CD4-positive, alpha-beta T cell treated with Interleukin-21 for 1 hour (primary cell): ENCODE measurements around the gene ERCC4.
"Not testable (repeated sequence)": the region's sequence is repeated elsewhere in the genome, so short reads cannot be mapped to it uniquely, and the experiment has no call there.

Source experiments
- DNase-seq: peaks from one replicate; pipeline ENCODE4 v3.0.0-alpha.2; 2020

The ERCC4 gene

DNA sequence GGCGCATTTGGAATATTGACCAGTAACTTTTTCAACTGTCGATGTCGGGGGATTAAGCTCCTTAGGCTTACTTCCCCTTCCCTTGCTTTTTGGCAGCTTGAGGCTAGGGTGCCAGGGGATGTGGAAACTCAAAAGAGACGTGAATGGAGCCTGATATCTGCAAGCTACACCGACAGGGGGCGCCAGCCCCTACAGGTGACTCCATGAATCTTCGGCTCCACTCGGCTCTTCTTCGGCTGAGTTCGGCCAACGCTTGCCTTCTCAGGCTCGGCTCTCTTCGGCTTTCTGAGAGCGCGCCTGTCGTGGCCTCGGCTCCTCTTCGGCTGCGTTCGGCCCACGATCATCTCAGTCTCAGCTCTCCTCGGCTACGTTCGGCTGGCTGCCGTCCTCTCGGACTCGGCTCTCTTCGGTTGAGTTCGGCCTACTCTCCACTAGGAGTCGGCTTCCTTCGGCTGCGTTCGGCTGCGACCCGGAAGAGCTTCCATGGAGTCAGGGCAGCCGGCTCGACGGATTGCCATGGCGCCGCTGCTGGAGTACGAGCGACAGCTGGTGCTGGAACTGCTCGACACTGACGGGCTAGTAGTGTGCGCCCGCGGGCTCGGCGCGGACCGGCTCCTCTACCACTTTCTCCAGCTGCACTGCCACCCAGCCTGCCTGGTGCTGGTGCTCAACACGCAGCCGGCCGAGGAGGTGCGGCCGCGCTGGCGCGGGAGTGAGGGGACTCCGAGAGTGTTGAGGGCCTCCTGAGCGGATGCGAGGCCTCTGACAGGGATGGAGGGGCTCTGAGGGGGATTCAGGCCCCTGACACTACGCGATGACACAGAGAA lies at the start of gene ERCC4:
Gene ERCC4 (plus strand): TSS at position 472 of the 827 bp plus-strand sequence. CDS start 12 bp downstream, at position 484.
- DNase-seq: peak; percentile 100

- DNase-seq: no peak
Observed at GRCh38 chr16:13873835-13874438, 46.0 kb upstream of the ERCC4 start.

GRCh38 chr16:13875614-13876284 lies 44.2 kb upstream of the ERCC4 start:
- DNase-seq: no peak

- no peak for DNase-seq
Observed at GRCh38 chr16:13883276-13883675, 36.7 kb upstream of the ERCC4 start.

- DNase-seq: no peak
Observed at GRCh38 chr16:13883881-13884280, 36.1 kb upstream of the ERCC4 start.

DNA sequence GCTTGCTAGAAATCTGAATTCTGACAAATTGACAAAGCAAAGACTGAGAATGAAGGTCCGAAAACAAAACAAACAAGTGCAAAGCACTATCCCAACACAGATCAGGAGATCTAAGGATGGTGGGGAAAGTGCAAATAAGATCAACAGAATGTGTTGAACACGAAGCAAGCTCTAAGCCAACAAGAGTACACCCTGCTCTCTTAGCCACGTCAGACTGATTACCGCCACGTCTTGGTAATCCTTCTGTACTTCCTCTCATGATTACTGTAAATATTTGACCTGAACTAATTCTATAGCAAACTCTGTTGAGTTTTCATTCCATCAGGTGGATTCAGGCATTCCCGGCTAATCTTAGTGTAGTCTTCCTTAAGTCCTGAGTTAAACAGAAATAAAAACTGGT lies 34.3 kb upstream of the ERCC4 start:
- DNase-seq: no peak

- no peak for DNase-seq
Observed at GRCh38 chr16:13886608-13887007, 33.3 kb upstream of the ERCC4 start.

- not testable (repeated sequence) for DNase-seq
Observed at GRCh38 chr16:13889323-13889722, 30.6 kb upstream of the ERCC4 start.

DNA sequence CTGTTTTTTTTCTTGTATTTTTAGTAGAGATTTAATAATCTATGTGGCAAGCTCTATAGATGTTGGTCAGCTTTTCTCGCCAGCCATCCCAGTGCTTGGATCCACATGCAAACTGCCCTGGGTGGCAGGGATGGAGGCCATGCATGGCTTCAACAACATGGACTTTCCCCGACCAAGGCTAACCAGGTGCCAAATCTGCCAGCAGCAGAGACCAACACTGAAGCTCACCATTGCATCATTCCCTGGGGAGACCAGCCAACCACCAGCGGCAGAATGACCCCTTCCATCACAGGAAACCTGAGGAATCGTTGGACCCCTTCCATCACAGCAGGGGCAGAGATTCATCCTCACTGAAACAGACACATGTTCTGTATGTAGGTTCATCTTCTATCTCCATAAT lies 27.7 kb upstream of the ERCC4 start:
- DNase-seq: no peak

DNA sequence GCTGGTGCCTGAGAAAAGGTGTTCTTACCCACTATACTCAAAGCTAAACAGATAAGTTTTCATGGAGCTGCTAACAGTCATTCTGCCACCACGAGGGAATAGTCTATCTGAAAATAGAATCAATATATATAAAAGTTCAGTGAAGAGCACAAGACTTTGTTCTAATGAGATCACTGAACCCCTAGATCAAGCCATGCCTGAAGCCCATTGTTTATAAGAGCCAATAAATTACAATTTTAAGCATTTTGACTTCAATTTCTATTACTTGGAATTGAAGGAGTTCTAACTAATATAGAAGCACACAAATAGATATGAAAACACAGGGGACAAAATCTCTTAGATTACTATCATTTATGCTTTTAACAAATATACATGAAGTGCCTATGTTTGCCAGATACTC lies 24.4 kb upstream of the ERCC4 start:
- no peak for DNase-seq

- DNase-seq: no peak
Observed at GRCh38 chr16:13896543-13897182, 23.3 kb upstream of the ERCC4 start.

GRCh38 chr16:13897806-13898205 lies 22.1 kb upstream of the ERCC4 start:
- DNase-seq: no peak

- no peak for DNase-seq
Observed at GRCh38 chr16:13898233-13898632, 21.7 kb upstream of the ERCC4 start.

GRCh38 chr16:13902052-13902451 lies 17.9 kb upstream of the ERCC4 start:
- DNase-seq: no peak

GRCh38 chr16:13902677-13903076 lies 17.3 kb upstream of the ERCC4 start:
- no peak for DNase-seq

DNA sequence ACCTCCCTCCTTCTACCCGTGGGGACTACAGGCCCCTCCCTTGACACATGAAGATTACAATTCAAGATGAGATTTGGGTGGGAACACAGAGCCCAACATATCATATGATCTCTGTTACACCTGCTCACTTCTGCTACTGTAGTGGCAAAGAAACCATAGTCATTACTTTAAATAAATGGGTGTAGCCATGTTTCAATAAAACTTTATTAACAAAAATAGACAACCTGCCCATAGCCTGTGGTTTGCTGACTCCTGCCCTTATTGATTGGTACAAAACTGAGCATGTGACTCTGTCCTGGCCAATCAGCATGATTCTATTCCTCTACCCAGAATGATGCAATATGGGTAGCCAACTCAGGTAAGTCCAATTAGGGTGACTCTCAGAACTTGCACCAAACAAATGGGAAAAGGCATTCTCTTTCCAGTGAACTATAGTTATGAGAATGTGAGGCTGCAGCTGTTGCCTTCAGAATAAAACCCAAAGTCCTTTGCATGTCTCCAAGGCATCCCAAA lies 15.7 kb upstream of the ERCC4 start:
- no peak for DNase-seq

- DNase-seq: peak; percentile 2
Observed at GRCh38 chr16:13904822-13905221, 15.1 kb upstream of the ERCC4 start.

DNA sequence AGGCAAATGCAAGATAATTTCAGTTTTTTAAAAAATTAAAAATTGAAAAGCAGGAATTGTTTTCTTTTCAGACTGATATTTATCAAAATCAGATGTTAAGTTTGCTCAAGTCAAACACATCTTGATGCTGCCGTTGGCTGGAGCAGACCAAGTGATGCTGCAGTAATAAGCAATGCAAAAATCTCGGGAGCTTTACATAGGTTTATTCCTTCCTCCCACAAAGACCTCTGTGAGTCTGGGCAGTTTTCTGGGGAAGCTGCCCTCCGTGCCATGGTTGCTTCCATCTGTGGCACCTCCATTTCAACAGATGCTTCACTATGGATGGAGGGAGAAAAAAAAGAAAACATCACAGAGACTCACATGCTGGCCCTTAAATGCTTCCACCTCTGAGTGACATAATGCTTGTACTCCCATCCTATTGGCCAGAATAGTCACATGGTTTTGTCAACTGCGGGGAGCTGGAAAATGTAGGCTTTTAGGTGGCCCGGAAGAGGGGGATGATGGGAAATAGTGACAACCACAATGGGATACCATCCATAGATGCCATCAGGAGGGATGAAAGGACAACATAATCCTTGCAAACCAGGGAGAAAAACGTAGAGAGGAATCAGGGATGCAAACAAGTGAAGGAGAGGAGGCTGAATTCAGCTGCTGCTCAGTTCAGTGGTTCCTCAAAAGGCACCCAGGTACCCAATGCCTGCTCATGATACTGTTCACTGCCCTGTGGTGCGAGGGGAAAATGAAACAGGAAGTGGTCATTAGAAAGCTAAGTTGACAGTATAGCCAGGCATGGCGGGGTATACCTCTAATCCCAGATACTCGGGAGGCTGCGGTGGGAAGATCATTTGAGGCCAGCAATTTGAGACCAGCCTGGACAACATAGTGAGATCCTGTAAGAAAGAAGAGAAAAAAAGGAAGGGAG lies 13.5 kb upstream of the ERCC4 start:
- no peak for DNase-seq

GRCh38 chr16:13907431-13907830 lies 12.5 kb upstream of the ERCC4 start:
- DNase-seq: no peak

- no peak for DNase-seq
Observed at GRCh38 chr16:13909069-13909468, 10.9 kb upstream of the ERCC4 start.

DNA sequence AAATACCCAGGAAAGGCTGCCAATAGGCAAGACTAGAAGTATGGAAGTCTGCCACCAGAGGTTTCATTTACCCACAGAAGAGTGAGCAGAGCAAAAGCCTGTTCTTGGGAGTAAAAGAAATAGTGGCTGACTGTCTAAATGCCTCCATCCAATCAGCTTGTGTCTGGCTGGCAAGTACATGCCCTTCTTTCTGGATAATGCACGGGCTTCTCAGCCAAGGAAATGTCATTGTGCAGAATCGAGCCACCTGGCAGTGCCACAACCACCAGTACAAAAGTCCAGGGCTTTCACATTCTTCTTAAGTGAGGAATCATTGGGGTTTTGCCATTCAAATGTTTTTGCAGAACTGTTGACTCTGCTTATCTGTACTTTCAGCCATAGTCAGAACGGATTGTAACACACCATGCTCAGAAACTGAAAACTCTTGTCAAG lies 10.1 kb upstream of the ERCC4 start:
- no peak for DNase-seq

- DNase-seq: no peak
Observed at GRCh38 chr16:13911306-13911705, 8.6 kb upstream of the ERCC4 start.
